Activated CD4-positive, alpha-beta T cell treated with anti-CD3 and anti-CD28 coated beads, Interleukin-2, Interleukin-4, amounts not matched to agents 100 ng/mL and 50 ng/mL, durations not matched to agents 16 hours and 8 hours (primary cell): ENCODE data around the gene LYPD8.
"Not testable (repeated sequence)": the region's sequence is repeated elsewhere in the genome, so short reads cannot be mapped to it uniquely, and the experiment has no call there.

Experiments
- DNase-seq: peaks from one replicate; pipeline ENCODE4 v3.0.0-alpha.2; 2020; ENCODE audit warnings: low spot score

Gene LYPD8, protein sequence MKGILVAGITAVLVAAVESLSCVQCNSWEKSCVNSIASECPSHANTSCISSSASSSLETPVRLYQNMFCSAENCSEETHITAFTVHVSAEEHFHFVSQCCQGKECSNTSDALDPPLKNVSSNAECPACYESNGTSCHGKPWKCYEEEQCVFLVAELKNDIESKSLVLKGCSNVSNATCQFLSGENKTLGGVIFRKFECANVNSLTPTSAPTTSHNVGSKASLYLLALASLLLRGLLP

GRCh38 chr1:248755517-248755916 lies at the start of gene LYPD8:
LYPD8 (minus strand) TSS chr1:248755759; CDS start chr1:248751081, 4,678 bp downstream.
- DNase-seq, result no peak

DNA sequence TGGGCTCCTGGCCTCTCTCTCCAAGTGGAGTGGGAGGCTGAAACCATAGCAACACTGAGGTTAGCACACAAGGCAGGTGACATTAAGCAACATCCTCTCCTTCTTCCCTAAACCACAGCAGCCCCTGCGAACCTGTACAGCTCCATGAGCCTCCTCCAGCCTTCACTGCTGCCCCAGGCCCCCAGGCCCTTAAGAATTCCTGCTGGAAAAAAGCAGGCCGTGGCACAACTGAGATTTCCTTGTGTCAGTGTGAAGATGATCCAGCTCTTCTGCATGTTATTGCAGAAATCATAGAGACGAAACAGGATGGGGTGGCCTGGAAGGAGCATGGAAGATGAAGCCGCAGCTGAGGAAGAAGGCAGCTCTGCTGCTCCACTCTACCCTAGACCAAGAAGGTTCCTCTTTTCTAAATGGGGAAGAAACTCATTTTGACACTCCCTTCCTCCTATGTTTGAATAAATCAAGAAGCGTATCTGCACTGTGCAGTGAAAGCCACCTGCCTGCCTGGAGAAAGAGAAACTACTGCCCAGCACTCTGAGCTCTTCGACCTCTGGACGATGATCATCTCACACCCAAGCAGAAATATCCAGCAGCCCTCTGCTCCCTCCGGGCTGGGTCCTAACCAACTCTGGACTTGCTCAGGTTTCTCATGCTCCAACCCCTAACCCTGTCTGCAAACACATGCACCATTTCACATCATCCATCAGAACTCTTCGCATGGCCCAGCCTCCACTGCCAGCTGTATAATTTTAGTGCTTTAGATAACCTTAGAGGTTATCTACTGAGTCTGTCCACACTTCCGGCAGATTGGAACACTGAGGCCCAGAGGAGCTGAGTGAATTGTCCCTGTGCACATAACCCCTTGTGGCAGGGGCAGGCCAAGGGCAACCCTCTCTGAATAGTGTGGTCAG lies 49.5 kb upstream of the LYPD8 start:
- no peak for DNase-seq

- DNase-seq, result not testable (repeated sequence)
Measured at GRCh38 chr1:248803501-248803900, 47.9 kb upstream of the LYPD8 start.

DNA sequence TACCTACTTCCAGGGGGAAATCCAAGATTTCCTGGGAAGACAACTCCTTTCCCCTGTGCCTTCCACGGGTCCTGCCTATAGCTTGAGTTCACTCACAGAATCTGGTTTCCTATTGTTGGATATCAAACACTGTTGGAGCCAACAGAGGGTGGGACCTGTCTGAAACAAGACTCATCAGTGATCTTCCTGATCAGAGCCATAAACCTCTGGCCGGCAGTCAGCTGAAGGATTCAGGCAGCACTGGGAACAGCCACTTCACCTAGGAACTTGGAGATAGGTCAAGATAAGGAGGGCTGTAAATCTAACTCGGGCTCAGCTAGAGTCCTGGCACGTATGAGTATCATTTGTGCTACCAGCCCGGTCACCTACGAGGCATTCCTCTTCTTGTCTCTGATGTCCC lies 46.9 kb upstream of the LYPD8 start:
- no peak for DNase-seq

GRCh38 chr1:248800459-248800858 lies 44.9 kb upstream of the LYPD8 start:
- DNase-seq, result no peak

GRCh38 chr1:248798791-248799190 lies 43.2 kb upstream of the LYPD8 start:
- DNase-seq, result no peak

GRCh38 chr1:248794663-248795062 lies 39.1 kb upstream of the LYPD8 start:
- DNase-seq, result not testable (repeated sequence)

DNA sequence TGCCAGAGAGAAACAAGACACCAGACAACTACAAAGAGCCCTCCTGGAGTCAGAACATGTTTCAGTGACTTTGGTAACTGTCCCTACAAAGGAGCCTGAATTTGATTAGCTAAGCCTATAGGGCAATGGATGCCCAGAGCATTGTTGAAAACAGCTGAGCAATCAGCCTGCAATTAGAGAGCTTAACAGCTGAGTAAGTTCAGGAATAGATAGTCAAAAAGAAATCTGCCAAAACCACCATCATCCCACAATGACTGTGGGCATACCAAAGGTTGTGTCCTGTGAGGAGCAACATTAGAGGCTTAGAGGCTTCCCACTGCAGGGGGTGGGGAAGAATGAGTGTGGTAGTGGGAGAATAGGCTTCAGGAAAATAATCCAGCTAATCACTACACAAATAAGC lies 38.0 kb upstream of the LYPD8 start:
- DNase-seq, result peak; percentile 87

GRCh38 chr1:248792342-248792741 lies 36.8 kb upstream of the LYPD8 start:
- no peak for DNase-seq

GRCh38 chr1:248791010-248791409 lies 35.5 kb upstream of the LYPD8 start:
- no peak for DNase-seq

GRCh38 chr1:248790456-248790855 lies 34.9 kb upstream of the LYPD8 start:
- DNase-seq, result no peak

DNA sequence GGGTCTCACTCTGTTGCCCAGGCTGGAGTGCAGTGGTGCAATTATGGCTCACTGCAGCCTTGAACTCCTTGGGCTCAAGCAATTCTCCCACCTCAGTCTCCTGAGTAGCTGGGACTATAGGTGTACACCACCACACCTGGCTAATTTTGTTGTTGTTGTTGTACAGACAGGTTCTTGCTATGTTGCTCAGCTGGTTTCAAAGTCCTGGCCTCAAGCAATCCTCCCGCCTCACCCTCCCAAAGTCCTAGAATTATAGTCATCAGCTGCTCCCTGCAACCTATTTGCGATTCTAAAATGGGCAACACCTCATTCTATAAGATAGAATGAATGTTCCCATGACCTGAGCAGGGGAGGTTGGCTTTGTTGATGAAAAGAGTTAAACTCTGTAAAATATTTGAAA lies 33.8 kb upstream of the LYPD8 start:
- DNase-seq, result not testable (repeated sequence)

- no peak for DNase-seq
Measured at GRCh38 chr1:248788327-248788726, 32.8 kb upstream of the LYPD8 start.

- no peak for DNase-seq
Measured at GRCh38 chr1:248787430-248787829, 31.9 kb upstream of the LYPD8 start.

DNA sequence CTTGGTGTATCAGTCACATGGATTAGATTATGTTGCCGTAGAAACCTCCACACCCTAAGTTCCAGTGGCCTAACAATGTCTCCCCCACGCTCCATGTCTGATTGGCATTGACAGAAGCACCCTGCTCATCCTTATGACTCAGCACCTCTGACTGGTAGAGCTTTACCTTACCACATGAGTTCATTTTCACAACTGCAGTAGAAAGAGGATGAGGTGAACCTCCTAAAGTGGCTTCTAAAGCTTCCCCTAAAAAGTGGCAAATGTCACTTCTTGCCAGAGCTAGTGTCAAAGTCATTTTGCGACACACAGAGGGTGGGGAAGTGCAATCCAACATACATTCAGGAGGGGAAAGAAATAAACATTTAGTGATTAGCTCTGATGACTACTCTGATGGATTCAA lies 30.6 kb upstream of the LYPD8 start:
- DNase-seq, result peak; percentile 48

DNA sequence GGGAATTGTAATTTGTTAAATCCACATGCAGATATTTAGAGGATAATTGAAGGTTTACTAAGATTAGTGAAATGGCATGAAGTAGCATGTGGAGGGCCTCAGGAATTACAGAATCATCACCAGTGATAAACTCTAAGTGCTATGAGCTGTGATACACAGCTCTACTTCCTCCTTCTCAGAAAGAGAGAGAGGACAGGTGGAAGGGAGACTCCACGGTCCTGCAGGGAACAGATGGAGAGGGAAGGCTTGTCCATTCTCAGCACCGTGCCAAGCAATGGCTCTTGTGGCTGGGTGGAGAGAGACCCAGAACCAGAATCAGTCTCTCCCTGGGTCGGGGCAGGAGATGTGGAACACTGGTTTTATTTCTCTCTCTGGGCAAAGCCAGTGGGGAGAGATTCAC lies 27.8 kb upstream of the LYPD8 start:
- no peak for DNase-seq

DNA sequence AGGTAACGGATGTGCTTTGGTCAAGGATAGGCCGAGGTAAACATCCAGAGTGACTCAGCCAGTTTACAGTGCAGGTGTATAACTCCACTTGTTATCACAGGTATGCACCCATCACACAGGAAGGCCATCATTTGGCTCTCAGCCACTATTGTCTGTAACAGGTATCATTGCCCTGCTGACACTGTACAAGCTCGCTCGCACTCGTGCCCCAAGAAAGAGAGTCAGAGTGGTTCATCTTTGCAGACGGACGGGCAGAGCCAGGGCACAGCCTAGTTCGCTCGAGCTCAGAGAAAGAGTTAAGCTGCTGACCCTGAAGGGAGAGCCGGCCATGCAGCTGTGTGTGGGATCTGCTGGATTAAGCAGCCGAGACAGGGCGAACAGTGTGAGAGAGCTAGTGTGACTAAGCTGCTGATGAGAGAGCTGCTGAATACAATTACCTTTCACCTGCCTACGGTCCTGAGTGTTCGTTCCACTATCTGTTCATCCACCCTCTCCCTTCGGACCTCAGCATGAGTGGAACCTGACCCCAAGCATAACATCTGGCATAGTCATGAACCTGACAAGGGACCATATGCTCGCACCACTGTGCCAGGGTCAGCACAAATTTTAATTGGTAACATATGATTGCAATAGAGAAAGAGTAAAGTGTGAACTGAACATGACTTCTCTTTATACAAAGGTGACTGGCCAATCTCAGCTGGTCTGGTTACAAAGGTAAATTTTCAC lies 27.0 kb upstream of the LYPD8 start:
- DNase-seq, result no peak

- no peak for DNase-seq
Measured at GRCh38 chr1:248779350-248779749, 23.8 kb upstream of the LYPD8 start.

DNA sequence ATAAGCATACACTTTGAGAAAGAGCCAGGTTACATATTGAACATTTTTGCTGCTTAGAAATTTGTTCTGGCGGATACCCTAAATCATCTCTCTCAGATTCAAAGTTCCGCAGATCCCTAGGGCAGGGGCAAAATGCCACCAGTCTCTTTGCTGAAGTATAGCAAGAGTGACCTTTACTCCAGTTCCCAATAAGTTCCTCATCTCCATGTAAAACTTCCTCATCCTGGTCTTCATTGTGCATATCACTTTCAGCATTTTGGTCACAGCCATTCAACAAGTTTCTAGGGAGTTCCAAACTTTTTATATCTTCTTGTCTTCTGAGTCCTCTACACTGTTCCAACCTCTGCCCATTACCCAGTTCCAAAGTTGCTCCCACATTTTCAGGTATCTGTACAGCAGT lies 23.3 kb upstream of the LYPD8 start:
- DNase-seq, result no peak

GRCh38 chr1:248776991-248777390 lies 21.4 kb upstream of the LYPD8 start:
- no peak for DNase-seq

DNA sequence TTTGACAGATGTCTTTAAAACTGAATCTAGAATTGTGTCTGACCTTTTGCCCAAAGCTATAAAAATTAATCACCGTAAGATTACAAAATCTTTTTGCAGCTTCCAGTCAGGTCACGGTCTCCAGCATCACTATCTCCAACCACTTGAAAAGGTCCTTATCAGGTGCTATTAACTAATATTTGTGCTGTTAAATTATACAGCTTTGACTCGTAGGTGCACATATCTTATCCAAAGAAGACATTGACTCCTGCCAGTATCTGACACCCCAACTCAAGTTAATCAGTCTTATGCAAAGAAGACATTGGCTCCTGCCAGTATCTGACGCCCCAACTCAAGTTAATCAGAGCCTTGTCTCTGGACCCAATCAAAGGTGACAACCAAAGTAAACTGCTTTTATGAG lies 19.9 kb upstream of the LYPD8 start:
- no peak for DNase-seq

- no peak for DNase-seq
Measured at GRCh38 chr1:248759644-248760043, 4.1 kb upstream of the LYPD8 start.

DNA sequence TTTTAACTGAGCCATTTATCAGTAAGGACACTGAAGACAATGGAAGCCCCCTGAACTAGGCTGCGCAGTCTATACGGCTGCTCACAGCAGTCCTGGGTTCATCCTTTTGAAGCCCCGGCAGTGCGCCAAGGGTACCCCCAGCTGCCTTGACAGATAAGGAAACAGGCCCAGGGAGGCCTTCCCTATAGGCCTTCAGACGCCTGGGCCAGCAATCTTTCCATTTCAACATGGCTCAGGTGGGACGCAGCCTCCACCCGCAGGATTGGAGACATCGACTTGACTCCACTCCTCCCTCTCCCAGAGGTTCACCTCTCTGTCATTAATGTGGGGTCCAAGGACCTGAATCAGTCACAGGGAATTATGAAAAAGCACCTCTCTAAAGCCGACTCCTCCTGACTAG lies 2.8 kb upstream of the LYPD8 start:
- no peak for DNase-seq
